ENCODE results near the gene TMCO1.
"Not testable (repeated sequence)": the region's sequence is repeated elsewhere in the genome, so short reads cannot be mapped to it uniquely, and the experiment has no call there.

The TMCO1 gene

GRCh38 chr1:165744913-165745312 lies 23.8 kb downstream of the TMCO1 start:
- DNase-seq = not testable (repeated sequence)

DNA sequence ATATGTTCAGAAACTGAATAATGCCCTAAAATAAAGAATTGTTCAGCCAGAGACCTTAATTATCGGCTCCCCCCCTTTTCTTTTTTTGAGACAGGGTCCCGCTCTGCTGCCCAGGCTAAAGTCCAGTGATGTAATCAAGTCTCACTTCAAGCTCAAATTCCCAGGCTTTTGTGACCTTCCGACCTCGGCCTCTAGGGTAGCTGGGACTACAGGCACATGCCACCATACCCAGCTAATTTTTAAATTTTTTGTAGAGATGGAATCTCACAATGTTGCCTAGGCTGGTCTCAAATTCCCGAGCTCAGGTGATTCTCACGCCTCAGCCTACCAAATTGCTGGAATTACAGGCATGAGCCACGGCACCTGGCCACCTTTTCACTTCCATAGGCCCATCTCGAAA lies 26.5 kb downstream of the TMCO1 start:
- DNase-seq = no peak

DNA sequence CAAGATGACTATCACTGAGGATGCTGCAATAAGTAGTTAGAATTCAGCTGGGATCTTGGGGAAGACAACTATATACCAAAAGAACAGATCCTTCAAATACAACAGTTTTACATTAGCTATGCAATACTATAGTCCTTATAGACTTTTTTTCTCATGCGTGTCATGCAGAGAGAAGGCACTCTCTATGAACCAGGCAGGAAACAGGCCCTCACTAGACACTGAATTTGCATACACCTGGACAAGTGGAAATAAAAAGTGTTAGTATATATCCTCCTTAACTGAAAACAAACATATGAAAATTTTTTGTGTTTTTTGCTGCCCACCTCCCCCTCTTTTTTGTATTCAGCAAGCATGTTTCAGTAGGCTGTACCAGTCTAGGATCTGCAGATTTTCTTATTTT lies 29.9 kb downstream of the TMCO1 start:
- no peak for DNase-seq

DNA sequence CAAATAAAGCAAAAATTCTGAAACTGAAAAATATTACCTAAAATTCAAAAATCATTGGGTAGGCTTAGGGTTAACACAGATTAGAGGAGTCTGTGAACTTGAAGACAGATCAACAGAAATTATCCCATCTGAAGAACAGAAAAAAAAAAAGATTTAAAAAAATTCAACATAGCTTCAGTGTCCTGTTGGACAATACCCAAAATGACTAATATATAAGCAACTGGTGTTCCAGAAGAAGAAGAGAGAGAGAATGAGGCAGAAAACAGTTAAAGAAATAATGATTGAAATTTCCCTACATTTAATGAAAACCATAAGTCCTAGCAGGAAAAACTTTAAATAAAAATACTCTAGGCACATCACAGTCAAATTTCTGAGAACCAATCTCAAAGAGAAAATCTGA lies 31.5 kb downstream of the TMCO1 start:
- DNase-seq = no peak

DNA sequence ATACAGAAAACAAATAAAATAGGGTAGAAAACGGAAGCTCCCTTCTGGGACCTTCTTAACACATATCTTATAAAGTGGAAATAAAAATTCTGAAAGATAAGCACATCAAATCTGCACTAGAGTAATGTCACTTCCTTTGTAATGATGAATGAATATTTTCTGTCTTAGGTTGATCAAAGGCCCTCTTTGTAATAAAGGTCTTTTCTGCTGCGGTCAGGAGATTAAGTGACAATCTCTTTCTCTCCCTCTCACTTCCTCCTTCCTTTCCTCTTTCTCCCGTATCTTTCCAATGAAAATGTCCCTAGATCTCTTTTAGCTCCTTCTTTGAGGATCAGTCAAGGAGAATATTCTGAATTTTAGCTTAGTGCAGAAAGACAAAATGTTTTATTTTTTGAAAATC lies 33.8 kb downstream of the TMCO1 start:
- DNase-seq = no peak

GRCh38 chr1:165726841-165727240 lies 41.8 kb downstream of the TMCO1 start:
- DNase-seq = no peak

DNA sequence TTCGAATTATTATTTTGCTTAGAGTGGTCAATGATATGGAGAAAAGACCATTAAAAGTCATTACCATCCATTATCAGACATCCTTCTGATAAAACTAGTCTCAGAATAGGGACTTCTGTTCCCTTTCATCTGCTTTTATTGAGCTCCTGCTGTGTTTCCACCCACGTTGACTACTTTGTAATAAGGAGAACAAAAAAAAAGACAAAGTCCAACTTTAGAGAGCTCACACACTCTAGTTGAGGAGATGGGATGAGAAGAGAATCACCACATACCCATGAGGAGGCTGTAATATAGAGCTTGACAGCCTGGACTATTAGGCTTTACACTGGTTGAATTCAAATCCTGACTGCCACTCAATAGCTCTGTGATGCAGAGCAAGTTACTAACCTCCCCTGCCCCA lies 42.5 kb downstream of the TMCO1 start:
- no peak for DNase-seq

DNA sequence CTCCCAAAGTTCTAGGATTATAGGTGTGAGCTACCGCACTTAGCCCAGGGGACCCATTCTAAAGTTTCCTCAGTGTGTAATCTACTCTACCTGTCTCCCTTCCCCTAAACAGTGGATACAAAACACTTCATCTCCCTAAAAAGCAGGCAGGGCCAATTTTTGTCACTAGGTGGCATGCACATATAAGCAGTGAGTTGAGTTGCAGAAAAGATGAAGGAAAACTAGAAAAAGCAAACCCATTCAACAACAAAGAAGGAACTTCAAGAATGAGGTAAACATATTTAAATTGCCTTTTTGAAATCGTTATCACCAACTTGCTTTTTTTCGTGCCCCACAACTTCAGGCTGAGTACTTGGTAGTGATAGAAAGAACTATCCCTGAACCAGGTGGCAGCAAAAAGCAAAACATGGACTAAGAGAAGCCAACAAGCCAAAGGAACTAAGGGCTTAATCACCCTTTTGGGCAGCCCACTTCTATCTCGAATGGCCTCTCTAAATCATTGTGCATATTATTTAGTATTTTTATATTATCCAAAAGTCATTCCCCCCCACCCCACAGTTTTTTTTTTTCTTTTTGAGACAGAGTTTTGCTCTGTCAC lies 50.7 kb downstream of the TMCO1 start:
- peak; percentile 27 for DNase-seq

DNA sequence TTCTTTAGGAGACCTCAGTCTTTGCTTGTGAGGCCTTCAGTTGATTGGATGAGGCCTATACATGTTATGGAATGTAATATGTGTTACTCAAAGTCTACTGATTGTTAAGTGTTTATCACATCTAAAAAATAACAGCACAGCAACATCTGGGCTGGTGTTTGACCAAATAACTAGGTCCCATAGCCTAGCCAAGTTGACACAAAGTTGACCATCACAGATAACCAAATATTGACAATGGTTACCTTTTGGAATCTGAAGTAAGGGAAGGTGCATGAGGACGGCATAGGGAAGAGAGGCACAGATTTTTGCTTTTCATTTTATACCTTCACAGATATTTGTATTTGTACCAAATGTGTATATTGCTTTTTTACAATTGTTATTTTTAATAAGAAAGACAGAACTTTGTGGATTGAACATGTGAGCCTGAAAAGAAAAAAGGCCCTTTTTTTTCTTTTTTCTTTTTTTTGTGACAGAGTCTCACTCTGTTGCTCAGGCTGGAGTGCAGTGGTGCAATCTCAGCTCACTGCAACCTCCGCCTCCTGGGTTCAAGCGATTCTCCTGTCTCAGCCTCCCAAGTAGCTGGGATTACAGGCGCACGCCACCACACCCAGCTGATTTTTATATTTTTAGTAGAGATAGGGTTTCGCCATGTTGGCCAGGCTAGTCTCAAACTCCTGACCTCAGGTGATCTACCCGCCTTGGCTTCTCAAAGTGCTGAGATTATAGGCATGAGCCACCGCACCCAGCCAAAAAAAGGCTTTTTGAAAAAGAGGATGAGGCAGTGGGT lies 52.2 kb downstream of the TMCO1 start:
- DNase-seq = not testable (repeated sequence)

DNA sequence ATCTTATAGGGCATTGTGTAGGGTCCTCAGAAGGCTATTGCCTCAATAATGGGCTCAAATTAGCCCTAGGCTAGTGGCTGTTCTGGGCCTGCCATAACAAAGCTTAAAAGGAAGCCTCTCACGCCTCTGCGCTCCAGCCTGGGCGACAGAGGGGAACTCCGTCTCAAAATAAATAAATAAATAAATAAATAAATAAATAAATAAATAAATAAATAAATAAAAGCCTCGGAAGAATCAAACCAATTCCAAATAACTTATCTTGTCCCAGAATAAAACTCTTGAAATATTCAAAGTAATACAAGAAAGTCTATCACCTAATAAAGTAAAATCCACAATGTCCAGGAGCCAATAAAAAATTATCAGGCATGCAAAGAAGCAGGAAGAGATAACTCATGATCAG lies 55.9 kb downstream of the TMCO1 start:
- DNase-seq = no peak

DNA sequence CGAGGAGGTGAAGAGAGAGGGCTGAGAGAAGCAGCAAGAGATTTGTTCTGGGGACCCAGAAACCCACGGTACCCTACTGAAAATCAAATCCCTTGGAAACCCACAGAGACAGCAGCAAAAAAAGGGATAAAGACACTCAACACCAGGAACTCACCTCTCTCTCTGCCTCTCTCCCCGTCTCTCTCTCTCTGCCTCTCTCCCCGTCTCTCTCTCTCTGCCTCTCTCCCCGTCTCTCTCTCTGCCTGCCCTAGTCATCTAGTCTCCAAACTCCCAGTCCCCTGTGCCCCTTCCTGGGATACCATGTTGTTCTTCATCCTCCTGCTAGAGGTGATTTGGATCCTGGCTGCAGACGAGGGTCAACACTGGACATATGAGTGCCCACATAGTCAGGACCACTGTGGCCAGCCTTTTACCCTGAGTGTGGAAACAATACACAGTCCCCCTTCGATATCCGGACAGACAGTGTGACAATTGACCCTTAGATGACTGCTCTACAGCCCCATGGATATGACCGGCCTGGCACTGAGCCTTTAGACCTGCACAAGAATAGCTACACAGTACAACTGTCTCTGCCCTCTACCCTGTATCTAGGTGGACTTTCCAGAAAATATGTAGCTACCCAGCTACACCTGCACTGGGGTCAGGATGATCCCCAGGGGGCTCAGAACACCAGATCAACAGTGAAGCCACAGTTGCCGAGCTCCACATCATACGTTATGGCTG lies 60.5 kb downstream of the TMCO1 start:
- DNase-seq = no peak

- no peak for DNase-seq
Observed at GRCh38 chr1:165703648-165704047, 65.0 kb downstream of the TMCO1 start.

GRCh38 chr1:165701922-165702321 lies 66.7 kb downstream of the TMCO1 start:
- DNase-seq = not testable (repeated sequence)

GRCh38 chr1:165699577-165699976 lies 69.1 kb downstream of the TMCO1 start:
- DNase-seq = no peak

- DNase-seq = no peak
Observed at GRCh38 chr1:165698761-165699052, 70.0 kb downstream of the TMCO1 start.

DNA sequence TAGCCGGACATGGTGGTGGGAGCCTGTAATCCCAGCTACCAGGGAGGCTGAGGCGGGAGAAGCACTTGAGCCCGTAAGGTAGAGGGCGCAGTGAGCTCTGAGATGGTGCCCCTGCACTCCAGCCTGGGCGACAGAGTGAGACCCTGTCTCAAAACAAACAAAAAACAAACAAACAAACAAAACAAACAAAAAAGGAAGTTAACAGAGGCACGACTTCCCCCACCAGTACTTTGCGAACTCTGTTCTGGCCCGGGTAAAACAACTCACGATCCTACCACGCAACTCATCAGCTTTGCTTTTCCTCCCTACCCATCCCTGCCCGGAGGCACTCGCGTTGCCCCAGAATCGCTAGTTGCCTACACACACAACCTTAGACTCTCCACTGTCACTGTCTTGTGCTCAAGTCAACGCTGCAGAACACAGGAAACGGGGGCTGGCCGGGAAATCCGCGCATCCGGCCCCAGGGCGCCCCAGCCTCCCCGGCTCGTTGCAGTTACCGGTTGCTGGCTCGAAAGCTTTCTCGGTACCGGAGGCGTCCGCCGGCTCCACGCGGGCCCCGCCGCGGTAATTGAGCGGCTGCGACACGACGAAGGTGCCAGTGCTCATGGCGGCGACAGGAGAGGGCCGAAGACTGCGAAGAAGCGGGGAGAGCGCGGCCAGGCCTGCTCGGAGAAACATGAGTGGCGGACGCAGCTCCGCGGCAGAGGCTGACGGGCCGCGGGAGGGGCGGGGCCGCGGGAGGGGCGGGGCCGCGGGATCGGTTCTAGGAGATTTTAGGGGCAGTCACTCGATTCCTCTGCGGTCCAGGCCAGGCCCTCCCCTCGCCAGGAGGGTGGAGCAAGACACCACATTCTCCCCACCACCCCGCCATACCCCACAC lies 70.5 kb downstream of the TMCO1 start, which contains the start of gene ALDH9A1:
Gene ALDH9A1, minus strand, starts transcription at position 682 of the 880 bp plus-strand sequence. Its CDS starts 4 bp downstream, at position 678.
- DNase-seq = peak; percentile 91

DNA sequence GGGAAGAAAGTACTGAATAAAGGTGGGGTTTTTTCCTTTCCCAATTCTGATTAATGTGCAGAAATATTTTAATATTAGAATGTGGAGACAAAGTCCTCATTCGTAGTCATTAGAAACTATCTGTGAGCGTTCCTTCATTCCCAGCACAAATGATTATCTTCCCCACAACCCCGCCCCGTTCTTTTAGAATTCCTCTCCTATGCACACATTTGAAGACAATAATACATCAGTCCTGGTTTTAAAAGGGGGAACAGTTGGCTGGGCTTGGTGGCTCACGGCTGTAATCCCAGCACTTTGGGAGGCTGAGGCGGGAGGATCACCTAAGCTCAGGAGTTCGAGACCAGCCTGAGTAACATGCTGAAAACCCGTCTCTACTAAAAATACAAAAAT lies 71.2 kb downstream of the TMCO1 start:
- DNase-seq = no peak

DNA sequence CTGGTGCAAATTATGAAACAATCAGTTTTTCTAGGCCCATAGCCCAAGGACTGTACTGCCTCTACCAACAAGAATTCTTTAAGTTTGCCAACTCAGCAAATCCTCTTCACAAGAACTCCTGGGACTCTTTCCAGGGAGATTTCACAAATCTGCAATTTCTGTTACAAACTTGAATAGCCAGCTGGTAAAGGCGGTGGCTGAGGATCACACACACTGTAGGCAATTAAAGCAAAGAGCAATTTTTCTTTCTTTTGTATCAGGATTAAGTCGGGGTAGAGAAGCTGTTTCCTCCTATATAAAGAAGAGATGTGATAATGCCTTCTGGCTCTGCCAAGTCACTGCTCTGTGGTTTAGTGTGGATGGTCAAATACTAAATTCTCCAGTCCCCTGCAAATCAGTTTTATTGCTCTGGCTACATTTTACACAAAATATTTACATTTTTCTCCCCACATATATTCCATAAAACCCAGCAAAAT lies 72.0 kb downstream of the TMCO1 start:
- no peak for DNase-seq

- no peak for DNase-seq
Observed at GRCh38 chr1:165695031-165695430, 73.6 kb downstream of the TMCO1 start.

- DNase-seq = no peak
Observed at GRCh38 chr1:165688046-165688445, 80.6 kb downstream of the TMCO1 start.

GRCh38 chr1:165686971-165687433 lies 81.7 kb downstream of the TMCO1 start:
- no peak for DNase-seq

DNA sequence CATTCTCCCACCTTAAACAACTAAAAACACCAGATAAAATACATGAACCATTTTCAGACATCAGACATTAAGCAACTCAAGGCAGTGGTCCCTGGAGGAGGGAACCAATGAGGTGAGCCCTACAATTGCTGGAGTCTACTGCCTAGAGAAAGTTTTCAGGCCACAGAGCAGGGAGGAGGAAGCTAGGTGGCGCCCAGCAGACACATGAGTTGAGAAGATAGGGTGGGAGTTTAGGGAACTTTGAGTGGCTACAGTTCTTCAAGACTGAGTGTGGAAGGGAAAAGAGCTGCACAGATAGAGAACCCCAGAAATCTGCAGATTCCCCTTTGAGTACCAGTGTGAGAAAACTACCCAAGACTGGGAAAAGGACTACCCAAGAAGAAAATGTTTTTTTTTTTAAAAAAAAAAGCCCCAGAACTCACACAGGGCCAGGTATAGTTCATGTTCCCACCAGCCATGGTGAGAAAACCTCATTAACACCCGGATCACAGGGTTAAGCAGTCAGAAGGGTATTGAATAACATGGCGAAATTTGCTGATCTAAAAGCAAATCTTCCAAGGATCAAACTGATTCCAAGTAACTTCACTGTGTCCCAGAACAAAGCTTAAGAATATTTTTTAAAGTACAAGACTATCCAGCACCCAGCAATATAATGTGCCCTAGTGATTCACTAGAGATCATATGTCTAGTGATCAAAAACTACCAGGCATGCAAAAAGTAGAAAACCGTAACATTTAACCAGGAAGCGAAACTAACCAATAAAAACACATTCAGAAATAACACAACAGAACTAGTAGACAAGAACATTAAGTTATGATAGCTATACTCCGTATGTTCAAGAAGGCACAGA lies 82.3 kb downstream of the TMCO1 start:
- DNase-seq = no peak

All from CD4-positive, alpha-beta T cell treated with Interleukin-17A for 4 hours (primary cell).